Measurements from ENCODE around the gene FBXO42.

Gene FBXO42

DNA sequence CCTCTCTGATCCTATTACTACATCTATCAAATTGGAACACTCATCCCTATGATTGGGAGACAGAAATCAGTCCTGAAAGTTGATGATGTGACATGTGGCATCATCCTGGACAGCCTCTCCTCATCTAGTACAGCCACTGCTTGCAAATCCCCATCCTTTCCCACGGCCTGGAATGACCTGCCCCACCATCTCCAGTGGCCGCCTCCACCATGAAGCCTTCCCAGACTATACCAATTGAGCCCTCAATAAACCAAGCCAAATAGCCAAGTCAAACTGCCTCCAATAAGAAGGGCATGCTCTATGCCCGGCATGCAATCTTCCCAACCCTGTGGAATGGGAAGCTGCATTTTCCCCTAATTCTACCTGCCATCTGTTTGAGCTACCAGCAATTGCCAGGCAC, 139.3 kb downstream of the FBXO42 start:
- DNase-seq (ENCODE audit: extremely low read depth, low read depth) = no peak
- TF ChIP-seq, protein P1, sequence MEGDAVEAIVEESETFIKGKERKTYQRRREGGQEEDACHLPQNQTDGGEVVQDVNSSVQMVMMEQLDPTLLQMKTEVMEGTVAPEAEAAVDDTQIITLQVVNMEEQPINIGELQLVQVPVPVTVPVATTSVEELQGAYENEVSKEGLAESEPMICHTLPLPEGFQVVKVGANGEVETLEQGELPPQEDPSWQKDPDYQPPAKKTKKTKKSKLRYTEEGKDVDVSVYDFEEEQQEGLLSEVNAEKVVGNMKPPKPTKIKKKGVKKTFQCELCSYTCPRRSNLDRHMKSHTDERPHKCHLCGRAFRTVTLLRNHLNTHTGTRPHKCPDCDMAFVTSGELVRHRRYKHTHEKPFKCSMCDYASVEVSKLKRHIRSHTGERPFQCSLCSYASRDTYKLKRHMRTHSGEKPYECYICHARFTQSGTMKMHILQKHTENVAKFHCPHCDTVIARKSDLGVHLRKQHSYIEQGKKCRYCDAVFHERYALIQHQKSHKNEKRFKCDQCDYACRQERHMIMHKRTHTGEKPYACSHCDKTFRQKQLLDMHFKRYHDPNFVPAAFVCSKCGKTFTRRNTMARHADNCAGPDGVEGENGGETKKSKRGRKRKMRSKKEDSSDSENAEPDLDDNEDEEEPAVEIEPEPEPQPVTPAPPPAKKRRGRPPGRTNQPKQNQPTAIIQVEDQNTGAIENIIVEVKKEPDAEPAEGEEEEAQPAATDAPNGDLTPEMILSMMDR (IDR thresholded peaks at IDR 0.05; ENCODE audit: low read depth, low read length) = no peak

DNA sequence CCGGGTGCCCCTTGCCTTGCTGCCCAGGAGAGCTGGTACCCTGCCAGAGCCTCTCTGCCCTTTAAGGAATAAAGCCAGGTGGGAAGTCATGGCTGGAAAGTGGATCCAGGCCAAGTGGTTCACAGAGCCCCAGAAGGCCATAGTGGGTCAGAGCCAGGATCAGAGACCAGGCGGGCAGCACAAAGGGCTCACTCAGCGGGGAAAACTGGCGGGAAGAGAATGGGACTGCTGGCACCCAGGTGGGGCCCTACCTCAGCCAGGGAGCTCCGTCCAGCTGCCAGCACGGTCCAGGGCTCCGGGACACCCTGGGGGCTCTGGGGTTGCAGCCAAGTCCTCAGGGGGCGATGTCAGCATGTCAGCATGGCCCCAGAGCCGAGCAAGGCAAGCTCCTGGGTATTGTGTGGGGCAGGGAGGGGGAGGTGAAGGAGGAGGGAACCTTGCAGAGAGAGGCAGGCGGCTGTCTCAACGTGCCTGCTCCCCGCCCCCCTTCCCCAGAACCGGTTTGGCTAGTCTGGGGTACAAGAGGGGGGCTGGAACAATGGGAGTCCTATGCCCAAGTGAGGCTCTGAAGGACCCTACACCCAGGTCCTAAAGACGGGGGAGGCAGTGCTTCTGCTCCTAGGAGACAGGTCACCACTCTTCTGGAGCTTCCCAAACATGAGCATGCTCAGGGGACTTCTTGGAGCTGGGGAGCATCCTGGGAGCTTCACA, 139.9 kb downstream of the FBXO42 start, which contains the start of gene ARHGEF19:
ARHGEF19 (minus strand) TSS at position 402 of the 711 bp plus-strand sequence. CDS start 3,598 bp downstream, outside the sequence.
- DNase-seq (ENCODE audit: extremely low read depth, low read depth) = no peak
- TF ChIP-seq, protein P1 (IDR thresholded peaks at IDR 0.05; ENCODE audit: low read depth, low read length) = no peak

DNA sequence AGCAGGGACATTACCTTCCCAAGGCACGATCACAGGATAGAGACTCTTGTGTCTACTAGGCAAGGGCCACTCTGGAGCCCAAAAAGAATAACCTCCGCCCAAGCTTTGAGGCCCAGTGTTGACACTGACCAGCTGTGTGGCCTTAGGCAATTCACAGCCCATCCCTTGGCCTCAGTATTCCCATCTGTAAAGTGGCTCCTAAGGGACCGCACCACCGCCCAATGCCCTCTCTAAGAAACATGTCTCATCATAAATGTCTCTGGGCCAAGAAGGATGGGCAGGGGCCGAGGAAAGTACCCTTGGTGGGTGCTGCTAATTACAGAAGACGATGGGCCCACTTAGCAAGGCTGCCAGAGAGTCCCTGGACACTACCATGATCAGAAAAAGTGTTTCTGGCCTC, 140.5 kb downstream of the FBXO42 start:
- no peak for DNase-seq (ENCODE audit: extremely low read depth, low read depth)
- TF ChIP-seq, protein P1 (IDR thresholded peaks at IDR 0.05; ENCODE audit: low read depth, low read length) = no peak

DNA sequence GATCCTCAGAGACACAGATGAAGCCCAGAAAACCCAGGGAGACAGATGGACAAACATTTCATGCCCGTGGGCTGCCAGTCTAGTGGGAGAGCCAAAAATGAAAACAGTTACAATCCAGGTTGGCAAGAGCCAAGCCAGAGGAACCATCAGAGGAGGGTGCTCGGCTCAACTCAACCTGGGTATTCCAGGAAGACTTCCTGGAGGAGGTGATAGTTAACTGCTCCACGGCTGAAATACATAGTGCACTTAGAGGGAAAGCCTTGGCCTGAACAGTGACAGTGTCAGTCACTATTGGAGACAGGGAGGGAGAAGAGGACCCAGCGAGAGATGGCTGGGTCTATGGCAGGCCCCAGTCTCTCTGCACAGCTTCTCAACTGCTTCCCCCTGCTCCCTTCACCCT, 141.7 kb downstream of the FBXO42 start:
- TF ChIP-seq, protein P1 (IDR thresholded peaks at IDR 0.05; ENCODE audit: low read depth, low read length) = no peak
- no peak for DNase-seq (ENCODE audit: extremely low read depth, low read depth)

DNA sequence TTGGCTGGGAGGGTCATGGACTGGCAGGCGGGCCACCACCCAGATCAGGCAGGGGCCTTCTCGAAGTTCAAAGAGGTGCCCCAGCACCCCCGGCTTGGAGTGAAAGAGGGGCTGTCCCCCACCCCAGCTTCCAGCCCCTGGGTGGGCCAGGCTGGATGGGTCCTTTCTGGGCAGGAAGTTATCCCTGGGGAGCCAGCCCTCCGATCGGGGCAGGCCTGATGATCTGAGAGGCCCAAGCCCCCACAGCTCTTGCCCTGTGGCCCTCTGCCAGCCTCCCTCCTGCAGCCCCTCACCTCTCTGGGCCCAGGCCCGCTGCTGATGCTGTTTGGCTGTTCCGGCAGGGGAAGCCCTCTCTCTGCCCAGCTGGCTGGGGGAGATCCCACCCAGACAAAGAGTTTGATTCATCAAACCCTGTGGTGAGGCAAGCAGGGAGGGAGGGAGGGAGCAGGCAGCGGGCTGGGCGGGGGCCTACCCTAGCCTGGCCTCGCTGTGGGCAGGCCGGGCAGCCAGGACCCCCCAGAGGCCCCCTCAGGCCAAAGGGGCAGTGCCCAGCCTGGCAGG, 142.4 kb downstream of the FBXO42 start:
- TF ChIP-seq, protein P1 (IDR thresholded peaks at IDR 0.05; ENCODE audit: low read depth, low read length) = no peak
- no peak for DNase-seq (ENCODE audit: extremely low read depth, low read depth)

DNA sequence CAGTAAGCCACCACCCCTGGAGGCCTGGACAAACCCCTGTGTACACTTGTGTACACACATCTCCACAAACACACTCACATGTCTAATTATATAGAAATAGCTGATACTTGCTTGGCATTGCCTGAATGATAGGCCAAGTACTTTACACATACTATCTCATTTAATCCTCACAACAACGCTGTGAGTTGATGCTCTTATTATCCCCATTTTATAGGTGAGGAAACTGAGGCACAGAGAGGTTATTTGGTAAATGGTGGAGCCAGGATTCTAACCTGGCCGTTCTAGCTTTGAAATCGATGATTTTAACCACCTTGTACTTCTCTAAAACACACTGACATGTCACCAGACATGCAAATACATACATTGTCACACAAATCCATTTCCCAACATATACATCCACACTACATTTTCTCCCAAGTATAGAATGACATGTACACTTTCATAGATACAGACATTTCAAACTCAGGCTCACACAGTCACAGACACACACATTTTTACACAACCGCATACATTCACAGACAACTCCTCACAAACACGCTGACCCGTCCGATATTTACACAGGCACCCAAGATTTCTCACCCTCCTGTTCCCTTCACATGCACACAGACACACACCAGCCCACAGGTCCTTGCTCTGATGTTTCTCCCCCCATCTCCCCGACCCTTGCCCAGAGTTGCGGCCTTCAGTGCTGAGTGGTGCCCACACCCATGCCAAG, 143.0 kb downstream of the FBXO42 start:
- TF ChIP-seq, protein P1 (IDR thresholded peaks at IDR 0.05; ENCODE audit: low read depth, low read length) = no peak
- no peak for DNase-seq (ENCODE audit: extremely low read depth, low read depth)
